Measurements from ENCODE around the gene GPATCH4. TPM values are rescaled to one million over a fixed set of nuclear protein-coding genes. Genes with fewer than 3 reads are reported as not detected.

GPATCH4 gene
- total and polyA plus RNA-seq, 10 of the 15 experiments (the other 5 are each of a cell fraction or from before 2014, with no cell fraction given), result 35.5 to 111 (median 73.9) TPM

DNA sequence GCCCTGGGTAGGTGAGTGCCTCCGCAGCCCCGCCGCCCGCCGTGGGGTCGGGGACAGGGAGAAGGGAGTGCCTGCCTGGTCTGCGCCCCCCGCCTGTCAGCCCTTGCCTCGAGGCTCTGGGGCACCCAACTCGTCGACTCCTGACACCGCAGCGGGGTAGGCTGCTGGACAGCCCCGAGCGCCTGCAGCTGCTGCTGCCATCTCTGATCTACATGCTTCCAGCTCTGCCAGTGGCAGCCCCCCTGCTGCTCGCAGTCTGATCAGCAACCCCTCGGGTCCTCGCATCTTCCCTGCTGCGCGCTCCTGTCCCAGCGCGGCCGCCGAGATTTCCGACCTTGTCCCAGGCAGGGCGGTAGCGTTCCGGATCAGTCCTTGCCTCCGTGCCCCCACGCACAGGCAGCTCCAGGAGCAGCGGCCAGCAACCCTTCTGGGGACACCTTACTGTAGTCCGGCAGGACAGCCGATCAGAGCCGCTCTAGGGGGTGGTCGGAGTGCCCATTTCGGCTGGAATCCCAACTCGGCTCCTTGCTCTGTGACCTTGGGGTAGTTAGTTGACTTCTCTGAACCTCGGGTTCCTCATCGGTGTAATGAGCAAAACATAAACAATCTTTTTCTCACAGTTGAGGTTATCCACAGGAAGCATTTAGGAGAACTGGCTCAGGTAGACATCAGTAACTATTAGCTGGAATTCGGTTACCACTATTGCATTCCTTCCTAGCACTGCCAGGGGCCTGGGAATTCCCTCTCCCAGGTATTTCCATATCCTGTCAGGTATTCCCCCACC, 41.2 kb upstream of the GPATCH4 start:
- RAD21 ChIA-PET (ENCODE audit: unreplicated experiment), result interaction anchor here (1.5 kb wide), 1 partner anchor 16 kb away, joined by 3 read pairs; no protein-coding TSS in a partner anchor
- DNase-seq (ENCODE audit: low read depth, low spot score) (no peak), FAIRE-seq (no peak), ATAC-seq (no peak)
- Histone ChIP-seq H3K79me2 (ENCODE audit: control insufficient read depth, insufficient read depth, low read length) (no peaks in the 10 kb centered on the region), H3K4me3 (no peak overlapping the region), H3K27me3 (replicated peaks in 1 of 2; ENCODE audit: control insufficient read depth in 2 of 2, insufficient read depth in 2 of 2, low read length in 1 of 2) (peaks cover 0 to 2% of the 10 kb centered on the region in 2 experiments), H3K36me3 (ENCODE audit: control insufficient read depth in 2 of 2, insufficient read depth in 2 of 2, low read length in 1 of 2) (no peaks in the 10 kb centered on the region), H4K20me1 (ENCODE audit: control insufficient read depth, insufficient read depth) (no peaks in the 10 kb centered on the region), H3K4me2 (ENCODE audit: control insufficient read depth, insufficient read depth) (no peak overlapping the region), H3K9ac (ENCODE audit: control insufficient read depth, insufficient read depth, low read length) (no peak overlapping the region), H3K9me3 (replicated peaks; ENCODE audit: control insufficient read depth, insufficient read depth, low read length) (no peaks in the 10 kb centered on the region), H2AFZ (ENCODE audit: control insufficient read depth, low read depth, low read length) (no peak overlapping the region), H3K27ac (ENCODE audit: control insufficient read depth, insufficient read depth) (no peak overlapping the region), H3K4me1 (ENCODE audit: control insufficient read depth, insufficient read depth, low read length) (peaks cover 8% of the 10 kb centered on the region)
- 55% methylated on average over 40 of the region's 40 CpGs for WGBS (ENCODE audit: insufficient coverage, insufficient replicate concordance, low lambda C conversion rate, missing lambda C conversion rate)
- in situ Hi-C loops (cut with MboI), result no loop called here
- peak; percentile 14; the same call in 1 of the 2 replicates for TF ChIP-seq POLR2A (IDR thresholded peaks at IDR 0.05; ENCODE audit: low read depth, low read length)
- no peak for TF ChIP-seq ZNF24 (IDR thresholded peaks at IDR 0.05)
- intact Hi-C loops (cut with micrococcal nuclease; ENCODE audit: unreplicated experiment), result no loop called here
- CTCF ChIA-PET, result interaction anchor here (1.0 to 4.2 kb wide), 6 partner anchors 15 to 257 kb away, joined by 3 to 26 read pairs (median 6); no protein-coding TSS in a partner anchor
- POLR2A ChIA-PET, result interaction anchor here (0.5 to 1.4 kb wide), 3 partner anchors 15 to 21 kb away, joined by 3 to 5 read pairs (median 5); no protein-coding TSS in a partner anchor
- BruUV-seq (replicated peaks), result TSS peak; percentile 23
- SMC1A ChIA-PET (ENCODE audit: uncharacterized antibody, unreplicated experiment), result interaction anchor here (1.6 to 2.5 kb wide), 3 partner anchors 10 to 15 kb away, joined by 3 to 8 read pairs (median 5); no protein-coding TSS in a partner anchor

DNA sequence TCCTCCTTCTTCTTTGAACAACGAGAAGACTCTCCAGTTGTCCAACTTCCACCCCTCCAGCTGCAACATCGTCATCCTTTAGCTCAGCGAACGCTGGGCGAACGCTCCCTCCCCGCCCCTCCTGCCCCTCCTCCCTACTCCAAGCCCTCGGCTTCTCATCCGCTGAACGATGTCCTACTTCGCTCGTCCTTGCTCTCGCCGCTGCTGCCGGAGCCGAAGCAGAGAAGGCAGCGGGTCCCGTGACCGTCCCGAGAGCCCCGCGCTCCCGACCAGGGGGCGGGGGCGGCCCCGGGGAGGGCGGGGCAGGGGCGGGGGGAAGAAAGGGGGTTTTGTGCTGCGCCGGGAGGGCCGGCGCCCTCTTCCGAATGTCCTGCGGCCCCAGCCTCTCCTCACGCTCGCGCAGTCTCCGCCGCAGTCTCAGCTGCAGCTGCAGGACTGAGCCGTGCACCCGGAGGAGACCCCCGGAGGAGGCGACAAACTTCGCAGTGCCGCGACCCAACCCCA, 40.5 kb upstream of the GPATCH4 start, which contains the start of gene BCAN:
TSS of gene BCAN (plus strand) at position 357 of the 504 bp plus-strand sequence. CDS start 3,938 bp downstream, outside the sequence.
- Histone ChIP-seq H3K27me3 (replicated peaks in 1 of 2; ENCODE audit: control insufficient read depth in 2 of 2, insufficient read depth in 2 of 2, low read length in 1 of 2) (peaks cover 0 to 2% of the 10 kb centered on the region in 2 experiments), H3K36me3 (ENCODE audit: control insufficient read depth in 2 of 2, insufficient read depth in 2 of 2, low read length in 1 of 2) (no peaks in the 10 kb centered on the region), H4K20me1 (ENCODE audit: control insufficient read depth, insufficient read depth) (no peaks in the 10 kb centered on the region), H3K27ac (ENCODE audit: control insufficient read depth, insufficient read depth) (no peak within 1 kb of the TSS), H2AFZ (ENCODE audit: control insufficient read depth, low read depth, low read length) (no peak within 1 kb of the TSS), H3K9me3 (replicated peaks; ENCODE audit: control insufficient read depth, insufficient read depth, low read length) (no peaks in the 10 kb centered on the region), H3K4me2 (ENCODE audit: control insufficient read depth, insufficient read depth) (no peak within 1 kb of the TSS), H3K9ac (ENCODE audit: control insufficient read depth, insufficient read depth, low read length) (no peak within 1 kb of the TSS), H3K4me1 (ENCODE audit: control insufficient read depth, insufficient read depth, low read length) (peaks cover 8% of the 10 kb centered on the region), H3K4me3 (no peak within 1 kb of the TSS), H3K79me2 (ENCODE audit: control insufficient read depth, insufficient read depth, low read length) (no peaks in the 10 kb centered on the region)
- BruUV-seq (replicated peaks), result no TSS peak
- SMC1A ChIA-PET (ENCODE audit: uncharacterized antibody, unreplicated experiment), result no interaction called here
- peak; percentile 37 for ATAC-seq
- POLR2A ChIA-PET, result no interaction called here
- RAD21 ChIA-PET (ENCODE audit: unreplicated experiment), result no interaction called here
- 30% methylated on average over 34 of the region's 46 CpGs for WGBS (ENCODE audit: insufficient coverage, insufficient replicate concordance, low lambda C conversion rate, missing lambda C conversion rate)
- CTCF ChIA-PET, result interaction anchor here (1.2 to 4.2 kb wide), 3 partner anchors 15 to 19 kb away, joined by 5 to 26 read pairs (median 15); no protein-coding TSS in a partner anchor
- no peak for DNase-seq (ENCODE audit: low read depth, low spot score)
- no peak for FAIRE-seq
- intact Hi-C loops (cut with micrococcal nuclease; ENCODE audit: unreplicated experiment) (no loop called here), in situ Hi-C loops (cut with MboI) (no loop called here)
- TF ChIP-seq, protein P1, sequence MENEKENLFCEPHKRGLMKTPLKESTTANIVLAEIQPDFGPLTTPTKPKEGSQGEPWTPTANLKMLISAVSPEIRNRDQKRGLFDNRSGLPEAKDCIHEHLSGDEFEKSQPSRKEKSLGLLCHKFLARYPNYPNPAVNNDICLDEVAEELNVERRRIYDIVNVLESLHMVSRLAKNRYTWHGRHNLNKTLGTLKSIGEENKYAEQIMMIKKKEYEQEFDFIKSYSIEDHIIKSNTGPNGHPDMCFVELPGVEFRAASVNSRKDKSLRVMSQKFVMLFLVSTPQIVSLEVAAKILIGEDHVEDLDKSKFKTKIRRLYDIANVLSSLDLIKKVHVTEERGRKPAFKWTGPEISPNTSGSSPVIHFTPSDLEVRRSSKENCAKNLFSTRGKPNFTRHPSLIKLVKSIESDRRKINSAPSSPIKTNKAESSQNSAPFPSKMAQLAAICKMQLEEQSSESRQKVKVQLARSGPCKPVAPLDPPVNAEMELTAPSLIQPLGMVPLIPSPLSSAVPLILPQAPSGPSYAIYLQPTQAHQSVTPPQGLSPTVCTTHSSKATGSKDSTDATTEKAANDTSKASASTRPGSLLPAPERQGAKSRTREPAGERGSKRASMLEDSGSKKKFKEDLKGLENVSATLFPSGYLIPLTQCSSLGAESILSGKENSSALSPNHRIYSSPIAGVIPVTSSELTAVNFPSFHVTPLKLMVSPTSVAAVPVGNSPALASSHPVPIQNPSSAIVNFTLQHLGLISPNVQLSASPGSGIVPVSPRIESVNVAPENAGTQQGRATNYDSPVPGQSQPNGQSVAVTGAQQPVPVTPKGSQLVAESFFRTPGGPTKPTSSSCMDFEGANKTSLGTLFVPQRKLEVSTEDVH (IDR thresholded peaks at IDR 0.05; ENCODE audit: low read depth, partially characterized antibody), result no peak
- TF ChIP-seq HDAC6 (IDR thresholded peaks at IDR 0.05; ENCODE audit: unreplicated experiment) (no peak), YY1 (IDR thresholded peaks at IDR 0.05; ENCODE audit: low read depth, low read length) (no peak), EGR1 (IDR thresholded peaks at IDR 0.05; ENCODE audit: borderline replicate concordance in 1 of 2, low read depth in 2 of 2, low read length in 2 of 2) (0 out of 3 replicates have a peak, but pooled peaks of 1 of the 2 experiments have one; percentile 26), TCF7 (IDR thresholded peaks at IDR 0.05; ENCODE audit: borderline replicate concordance) (no peak), SRF (IDR thresholded peaks at IDR 0.05; ENCODE audit: low read depth in 2 of 2, low read length in 2 of 2) (no peak)
- TF ChIP-seq, protein P2, sequence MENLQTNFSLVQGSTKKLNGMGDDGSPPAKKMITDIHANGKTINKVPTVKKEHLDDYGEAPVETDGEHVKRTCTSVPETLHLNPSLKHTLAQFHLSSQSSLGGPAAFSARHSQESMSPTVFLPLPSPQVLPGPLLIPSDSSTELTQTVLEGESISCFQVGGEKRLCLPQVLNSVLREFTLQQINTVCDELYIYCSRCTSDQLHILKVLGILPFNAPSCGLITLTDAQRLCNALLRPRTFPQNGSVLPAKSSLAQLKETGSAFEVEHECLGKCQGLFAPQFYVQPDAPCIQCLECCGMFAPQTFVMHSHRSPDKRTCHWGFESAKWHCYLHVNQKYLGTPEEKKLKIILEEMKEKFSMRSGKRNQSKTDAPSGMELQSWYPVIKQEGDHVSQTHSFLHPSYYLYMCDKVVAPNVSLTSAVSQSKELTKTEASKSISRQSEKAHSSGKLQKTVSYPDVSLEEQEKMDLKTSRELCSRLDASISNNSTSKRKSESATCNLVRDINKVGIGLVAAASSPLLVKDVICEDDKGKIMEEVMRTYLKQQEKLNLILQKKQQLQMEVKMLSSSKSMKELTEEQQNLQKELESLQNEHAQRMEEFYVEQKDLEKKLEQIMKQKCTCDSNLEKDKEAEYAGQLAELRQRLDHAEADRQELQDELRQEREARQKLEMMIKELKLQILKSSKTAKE (IDR thresholded peaks at IDR 0.05; ENCODE audit: low read depth, poor library complexity, severe bottlenecking), result no peak
